Caco-2 (cell line): ENCODE data around the gene PGA4. TPM values are rescaled to one million over a fixed set of nuclear protein-coding genes. Genes with fewer than 3 reads are reported as not detected.
"Not testable (repeated sequence)": the region's sequence is repeated elsewhere in the genome, so short reads cannot be mapped to it uniquely, and the experiment has no call there.

Experiments
- BruUV-seq: library from RNA; stranded (reverse); fragments of 400-500 nt; replicated peaks from 2 replicates; lab custom pipeline; 2021; lab: Mats Ljungman, UMichigan
- CTCF ChIA-PET: fragments of 300-600 bp; sonication (Branson Sonifier 250); formaldehyde crosslinking; loops from one replicate; lab custom pipeline; 2022; ENCODE audit warnings: antibody characterized with exemption; lab: Charles Lee
- POLR2A ChIA-PET: fragments of 300-600 bp; sonication (Branson Sonifier 250); formaldehyde crosslinking; loops from one replicate; lab custom pipeline; 2022; ENCODE audit warnings: antibody characterized with exemption; lab: Charles Lee
- DNase-seq, 2 experiments: peaks; one replicate each; pipeline versions ENCODE4 v3.0.0 to v3.0.0-alpha.2; 2020 to 2022
- H3K27me3 ChIP-seq: replicated peaks from 2 replicates; pipeline ENCODE4 v1.6.0; 2011; ENCODE audit warnings: low read length; ENCODE audit not compliant: control insufficient read depth, insufficient read depth
- H3K36me3 ChIP-seq: 2 replicates; pipeline ENCODE4 v1.5.1; 2011; ENCODE audit warnings: low read length; ENCODE audit not compliant: control insufficient read depth, insufficient read depth
- H3K4me1 ChIP-seq: fragments of 250-450 bp; sonication (Bioruptor Pico); 2 replicates; pipeline ENCODE4 v1.5.1; 2020; ENCODE audit warnings: mild to moderate bottlenecking
- H3K4me3 ChIP-seq: 2 replicates; pipeline ENCODE4 v1.5.1; 2011; ENCODE audit warnings: low read depth, mild to moderate bottlenecking, control low read depth, low read length
- H3K9me3 ChIP-seq: fragments of 250-450 bp; sonication (Bioruptor Pico); 2 replicates; pipeline ENCODE4 v1.5.1; 2020; ENCODE audit warnings: mild to moderate bottlenecking, moderate library complexity
- H3K27ac Mint-ChIP-seq: one replicate; pipeline ENCODE4 v1.8.0; 2022; ENCODE audit warnings: mixed read lengths; ENCODE audit not compliant: unreplicated experiment
- H3K27me3 Mint-ChIP-seq: one replicate; pipeline ENCODE4 v1.8.0; 2022; ENCODE audit warnings: mixed read lengths; ENCODE audit not compliant: insufficient read depth, unreplicated experiment
- H3K36me3 Mint-ChIP-seq: one replicate; pipeline ENCODE4 v1.8.0; 2022; ENCODE audit warnings: mild to moderate bottlenecking, mixed read lengths; ENCODE audit not compliant: insufficient read depth, unreplicated experiment
- H3K4me1 Mint-ChIP-seq: one replicate; pipeline ENCODE4 v1.8.0; 2022; ENCODE audit warnings: low read depth, mixed read lengths; ENCODE audit not compliant: unreplicated experiment
- H3K4me3 Mint-ChIP-seq: one replicate; pipeline ENCODE4 v1.8.0; 2022; ENCODE audit warnings: mild to moderate bottlenecking, moderate library complexity, mixed read lengths; ENCODE audit not compliant: unreplicated experiment
- H3K9me3 Mint-ChIP-seq: one replicate; pipeline ENCODE4 v1.8.0; 2022; ENCODE audit warnings: mixed read lengths; ENCODE audit not compliant: unreplicated experiment
- CTCF ChIP-seq, 2 experiments: fragments of 200-600 bp in 1 of 2; IDR thresholded peaks; 1 replicate in 1 of 2; 2 replicates in 1 of 2; pipeline versions ENCODE4 v1.5.1 to v1.8.0; 2011 to 2022; ENCODE audit warnings: antibody characterized with exemption in 1 of 2, control low read depth in 1 of 2, inconsistent platforms in 1 of 2, low read depth in 1 of 2, low read length in 1 of 2, mild to moderate bottlenecking in 1 of 2, moderate library complexity in 1 of 2; ENCODE audit not compliant: insufficient read depth in 1 of 2, severe bottlenecking in 1 of 2, unreplicated experiment in 1 of 2
- intact Hi-C: fragments of 100-400 bp; cut with micrococcal nuclease; formaldehyde crosslinking; loops from one replicate; pipeline ENCODE4 v1.10.0; 2022; ENCODE audit not compliant: unreplicated experiment
- total RNA-seq: library from RNA; stranded (reverse); gene quantifications from 2 replicates; pipeline ENCODE4 v1.2.3, GENCODE V29; 2022

PGA4 gene
- total RNA-seq, 1 experiment from 2014 or later, result not detected

- no peak for TF ChIP-seq CTCF (IDR thresholded peaks at IDR 0.05; ENCODE audit: insufficient read depth in 1 of 2, low read depth in 1 of 2, low read length in 1 of 2, severe bottlenecking in 1 of 2, unreplicated experiment in 1 of 2)
- Histone ChIP-seq H3K4me1 (no peaks in the 10 kb centered on the region), H3K36me3 (no peaks in the 10 kb centered on the region), H3K27me3 (no peaks in the 10 kb centered on the region), H3K4me3 (no peak overlapping the region), H3K9me3 (no peaks in the 10 kb centered on the region)
- peaks cover 13% of the 10 kb centered on the region for H3K27me3 Mint-ChIP-seq
- ChIA-PET POLR2A (no interaction called here), CTCF (interaction anchor here (1.0 kb wide), 1 partner anchor 183 kb away, joined by 4 read pairs; no protein-coding TSS in a partner anchor)
- no TSS peak for BruUV-seq
- H3K9me3 Mint-ChIP-seq, result no peaks in the 10 kb centered on the region
- no peak for DNase-seq
- H3K36me3 Mint-ChIP-seq, result no peaks in the 10 kb centered on the region
- no peak overlapping the region for H3K4me3 Mint-ChIP-seq
- no peaks in the 10 kb centered on the region for H3K4me1 Mint-ChIP-seq
- intact Hi-C loops, result no loop called here
- no peak overlapping the region for H3K27ac Mint-ChIP-seq
Measured at GRCh38 chr11:61201476-61201875, 20.7 kb upstream of the PGA4 start.

DNA sequence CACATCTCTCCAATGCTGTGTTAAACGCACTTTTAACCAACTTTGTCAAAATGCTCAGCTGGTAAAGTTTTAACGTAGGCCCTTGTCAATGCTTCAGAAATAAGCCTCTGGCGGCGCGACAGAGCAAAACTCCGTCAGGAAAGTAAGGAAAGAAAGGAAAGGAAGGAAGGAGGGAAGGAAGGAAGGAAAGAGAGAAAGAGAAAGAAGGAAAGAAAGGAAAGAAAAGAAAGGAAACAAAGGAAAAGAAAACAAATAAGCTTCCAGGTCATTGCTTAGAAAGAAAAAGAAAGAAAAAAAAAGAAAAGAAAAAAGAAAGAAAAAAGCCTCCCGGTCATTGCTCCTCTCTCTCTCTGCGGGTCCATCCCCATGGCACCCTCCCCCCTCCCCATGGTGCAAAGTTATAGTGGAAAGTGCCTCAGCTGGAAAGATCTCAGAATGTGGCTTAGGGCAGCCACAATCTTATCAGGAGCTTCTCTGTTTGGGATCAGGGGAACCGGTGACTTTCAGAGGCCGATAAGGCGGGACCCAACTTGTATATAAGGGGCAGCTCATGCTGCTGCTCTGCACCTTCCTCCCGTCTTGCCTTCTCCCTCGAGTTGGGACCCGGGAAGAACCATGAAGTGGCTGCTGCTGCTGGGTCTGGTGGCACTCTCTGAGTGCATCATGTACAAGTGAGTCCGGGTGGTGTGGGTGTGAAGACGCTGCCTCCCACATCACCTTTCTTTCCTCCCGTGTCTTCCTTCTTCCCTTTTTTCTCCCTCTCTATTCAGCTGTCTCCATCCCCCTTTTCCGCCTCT lies 19.0 kb upstream of the PGA4 start, which contains the start of gene PGA3:
TSS of gene PGA3 (plus strand) at position 566 of the 797 bp plus-strand sequence. CDS start at position 616, 50 bp downstream.
- H3K27ac Mint-ChIP-seq, H3K4me3 ChIP-seq, H3K9me3 Mint-ChIP-seq, H3K4me3 Mint-ChIP-seq, H3K27me3 ChIP-seq, H3K36me3 ChIP-seq, H3K4me1 ChIP-seq, H3K36me3 Mint-ChIP-seq, POLR2A ChIA-PET, H3K4me1 Mint-ChIP-seq, H3K9me3 ChIP-seq, intact Hi-C loops, CTCF ChIA-PET, DNase-seq, BruUV-seq: not testable (repeated sequence)
- H3K27me3 Mint-ChIP-seq, result peaks cover 13% of the 10 kb centered on the region

GRCh38 chr11:61203873-61204272 lies 18.3 kb upstream of the PGA4 start:
- H3K4me1 ChIP-seq, CTCF ChIA-PET, H3K9me3 ChIP-seq, H3K4me3 ChIP-seq, H3K36me3 Mint-ChIP-seq, intact Hi-C loops, H3K27ac Mint-ChIP-seq, H3K36me3 ChIP-seq, POLR2A ChIA-PET, H3K4me3 Mint-ChIP-seq, DNase-seq, H3K4me1 Mint-ChIP-seq, BruUV-seq, H3K27me3 ChIP-seq, H3K9me3 Mint-ChIP-seq: not testable (repeated sequence)
- peaks cover 13% of the 10 kb centered on the region for H3K27me3 Mint-ChIP-seq

GRCh38 chr11:61204502-61205059 lies 17.6 kb upstream of the PGA4 start:
- BruUV-seq, H3K4me1 Mint-ChIP-seq, H3K36me3 ChIP-seq, DNase-seq, H3K4me1 ChIP-seq, H3K9me3 ChIP-seq, CTCF ChIA-PET, H3K9me3 Mint-ChIP-seq, H3K27me3 ChIP-seq, POLR2A ChIA-PET, H3K4me3 Mint-ChIP-seq, H3K36me3 Mint-ChIP-seq, intact Hi-C loops, H3K4me3 ChIP-seq, H3K27ac Mint-ChIP-seq: not testable (repeated sequence)
- H3K27me3 Mint-ChIP-seq, result peaks cover 13% of the 10 kb centered on the region

DNA sequence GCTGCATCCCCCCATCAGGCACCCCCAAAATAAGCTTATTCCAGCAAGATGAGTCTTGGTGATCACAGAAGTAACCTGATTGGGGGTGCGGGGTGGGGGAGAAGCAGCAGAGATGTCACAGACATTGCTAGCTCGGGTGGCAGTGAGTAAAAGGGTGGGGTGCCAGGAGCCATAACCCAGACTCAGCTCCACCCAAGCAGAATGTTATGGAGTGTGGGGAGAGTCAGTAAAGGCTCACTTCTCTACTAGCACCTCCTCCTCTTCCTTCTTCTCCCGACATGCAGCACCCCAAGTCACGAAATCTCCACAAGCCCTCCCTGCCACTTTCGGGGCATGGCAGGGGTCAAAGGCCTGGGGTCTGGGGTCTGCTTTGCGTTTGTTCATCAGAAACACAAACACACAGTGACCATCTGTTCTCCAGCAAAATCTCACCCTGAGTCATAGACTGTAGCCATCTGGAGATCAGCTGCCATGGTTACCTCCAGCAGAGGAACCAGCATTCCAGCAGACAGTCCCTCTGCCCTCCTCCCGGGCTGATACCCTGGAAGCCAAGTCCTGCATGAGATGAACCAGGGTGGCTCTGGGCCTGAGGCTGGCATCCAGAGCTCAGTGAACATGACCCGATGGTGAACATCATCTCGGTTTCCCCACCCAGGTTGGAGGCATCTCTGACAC lies 14.4 kb upstream of the PGA4 start:
- BruUV-seq, result not testable (repeated sequence)

DNA sequence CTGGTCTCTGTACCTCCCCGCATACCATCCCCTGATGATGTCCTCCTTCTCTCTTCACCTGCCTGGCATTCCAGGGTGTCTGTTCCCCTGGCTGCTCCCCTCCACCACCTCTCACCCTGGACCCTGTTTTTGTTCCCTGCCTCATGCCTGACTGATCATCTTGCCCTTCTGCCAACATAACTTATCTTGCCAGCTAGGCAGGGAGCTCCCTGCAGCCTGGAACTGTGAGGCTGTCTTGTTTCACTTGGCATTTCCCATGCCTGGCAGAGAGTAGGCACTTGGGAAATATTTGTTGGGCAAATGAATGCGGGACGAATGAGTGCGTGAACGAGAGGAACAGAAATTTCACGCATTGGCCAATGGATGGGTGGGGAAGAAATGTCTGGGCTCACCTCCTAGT lies 11.5 kb upstream of the PGA4 start:
- H3K4me3 Mint-ChIP-seq, H3K27me3 ChIP-seq, H3K36me3 ChIP-seq, H3K4me1 ChIP-seq, intact Hi-C loops, H3K27me3 Mint-ChIP-seq, H3K36me3 Mint-ChIP-seq, BruUV-seq, H3K9me3 Mint-ChIP-seq, H3K4me3 ChIP-seq, CTCF ChIA-PET, DNase-seq, H3K27ac Mint-ChIP-seq, H3K4me1 Mint-ChIP-seq, H3K9me3 ChIP-seq, POLR2A ChIA-PET: not testable (repeated sequence)

More for the DNA sequence above, 14.4 kb upstream of the PGA4 start:
- H3K9me3 ChIP-seq, H3K4me1 Mint-ChIP-seq, intact Hi-C loops, POLR2A ChIA-PET, H3K4me3 ChIP-seq, H3K36me3 Mint-ChIP-seq, H3K27me3 Mint-ChIP-seq, DNase-seq, H3K4me3 Mint-ChIP-seq, H3K36me3 ChIP-seq, H3K27me3 ChIP-seq, H3K4me1 ChIP-seq, CTCF ChIA-PET, H3K9me3 Mint-ChIP-seq, H3K27ac Mint-ChIP-seq: not testable (repeated sequence)
